ENCODE measurements around the gene IL1RAPL2. TPM values are rescaled to one million over a fixed set of nuclear protein-coding genes. Genes with fewer than 3 reads are reported as not detected.

Gene IL1RAPL2
- total RNA-seq, 1 experiment from 2014 or later = 1.6 TPM

DNA sequence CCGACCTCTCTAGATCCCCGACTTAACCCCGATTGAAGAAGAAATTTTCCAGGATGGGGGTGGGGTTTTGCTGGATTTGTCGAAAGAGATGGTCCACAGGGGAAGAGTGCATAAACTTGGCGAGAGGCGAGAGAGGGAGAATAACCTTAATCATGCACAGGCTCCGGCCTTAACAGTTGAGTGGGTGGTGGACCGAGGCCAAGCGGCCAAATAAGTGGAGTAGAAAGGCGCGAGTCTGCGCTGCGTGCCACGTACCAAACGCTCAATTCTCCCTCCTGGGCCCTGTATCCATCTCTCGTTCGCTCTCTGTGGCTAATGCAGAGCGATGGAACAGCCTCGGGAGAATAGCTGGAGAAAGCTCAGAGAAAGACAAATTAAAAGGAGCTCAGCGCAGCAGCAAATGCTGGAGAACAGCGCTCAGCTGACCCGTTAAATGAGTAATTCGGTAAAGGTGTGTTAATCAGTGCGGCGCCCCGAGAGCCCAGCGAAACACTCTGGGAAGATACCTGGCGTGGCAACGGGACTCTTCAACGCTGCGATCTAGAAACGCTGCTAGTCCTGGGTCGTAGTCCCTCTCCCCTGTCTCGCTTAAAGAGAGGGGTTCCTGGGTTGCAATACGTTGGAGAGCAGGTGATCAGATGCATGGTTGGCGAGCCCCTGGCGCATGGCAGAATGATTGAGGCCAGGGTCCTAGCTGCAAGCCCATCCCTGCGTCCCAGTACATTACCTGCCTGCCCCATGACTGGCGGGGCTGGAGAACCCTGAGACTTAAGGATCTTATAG lies 887 bp upstream of the IL1RAPL2 start:
- ChIA-PET CTCF (interaction anchor here (0.7 to 1.1 kb wide), 2 partner anchors 295 to 357 kb away, joined by 3 read pairs; no protein-coding TSS in a partner anchor), POLR2A (ENCODE audit: unreplicated experiment) (no interaction called here)
- no peaks in the 10 kb centered on the region for H3K4me1 ChIP-seq (replicated peaks; ENCODE audit: insufficient read depth)
- H3K4me2 ChIP-seq = peak overlapping the region; percentile 87
- H3K4me3 ChIP-seq = peak overlapping the region; percentile 77; the same call in 1 of the 2 replicates
- no peak for TF ChIP-seq CTCF (conservative IDR thresholded peaks at IDR 0.05)
- TF ChIP-seq EZH2 (IDR thresholded peaks at IDR 0.05; ENCODE audit: low read depth) = no peak
- no TSS peak for BruUV-seq (replicated peaks)
- no peaks in the 10 kb centered on the region for H3K9me2 ChIP-seq (ENCODE audit: insufficient read depth)
- H4K20me1 ChIP-seq (ENCODE audit: insufficient read depth) = no peaks in the 10 kb centered on the region
- no peak overlapping the region for H3K27ac ChIP-seq
- no peaks in the 10 kb centered on the region for H3K36me3 ChIP-seq (ENCODE audit: low read depth)
- DNase-seq = peak in 1 of 2 experiments; percentile 0
- 0 out of 2 replicates have a peak, but pooled peaks cover 3% of the 10 kb centered on the region for H3K79me2 ChIP-seq (ENCODE audit: low read depth)
- peak overlapping the region; percentile 94; the same call in 1 of the 2 replicates for H2AFZ ChIP-seq
- no peaks in the 10 kb centered on the region for H3K27me3 ChIP-seq (ENCODE audit: insufficient read depth, low read depth)
- H3K9me3 ChIP-seq (ENCODE audit: insufficient read depth, low read depth) = no peaks in the 10 kb centered on the region
- intact Hi-C loops (cut with micrococcal nuclease; ENCODE audit: unreplicated experiment) = loop anchor here (1.0 to 5.0 kb wide), 4 partner anchors 97 to 627 kb away; no protein-coding TSS in a partner anchor
- no peaks in the 10 kb centered on the region for H3F3A ChIP-seq (ENCODE audit: insufficient read depth, low read depth)

- Histone ChIP-seq H3K9me2 (ENCODE audit: insufficient read depth) (no peaks in the 10 kb centered on the region), H3K4me3 (peak overlapping the region; percentile 77), H3K27me3 (ENCODE audit: insufficient read depth, low read depth) (no peaks in the 10 kb centered on the region), H3K79me2 (ENCODE audit: low read depth) (0 out of 2 replicates have a peak, but pooled peaks cover 3% of the 10 kb centered on the region), H3K4me2 (peak overlapping the region; percentile 87), H4K20me1 (ENCODE audit: insufficient read depth) (no peaks in the 10 kb centered on the region), H3F3A (ENCODE audit: insufficient read depth, low read depth) (no peaks in the 10 kb centered on the region), H3K9me3 (ENCODE audit: insufficient read depth, low read depth) (no peaks in the 10 kb centered on the region), H3K27ac (no peak overlapping the region), H3K36me3 (ENCODE audit: low read depth) (no peaks in the 10 kb centered on the region), H2AFZ (peak overlapping the region; percentile 94), H3K4me1 (replicated peaks; ENCODE audit: insufficient read depth) (no peaks in the 10 kb centered on the region)
- CTCF ChIA-PET = no interaction called here
- TF ChIP-seq CTCF (conservative IDR thresholded peaks at IDR 0.05) = no peak
- no peak for TF ChIP-seq EZH2 (IDR thresholded peaks at IDR 0.05; ENCODE audit: low read depth)
- POLR2A ChIA-PET (ENCODE audit: unreplicated experiment) = no interaction called here
- DNase-seq = peak; percentile 7 to 35
- intact Hi-C loops (cut with micrococcal nuclease; ENCODE audit: unreplicated experiment) = loop anchor here (1.0 to 5.0 kb wide), 4 partner anchors 95 to 625 kb away; no protein-coding TSS in a partner anchor
- no TSS peak for BruUV-seq (replicated peaks)
Observed at GRCh38 chrX:104566681-104567501, 892 bp downstream of the IL1RAPL2 start.

- H3K4me1 ChIP-seq (replicated peaks; ENCODE audit: insufficient read depth) = no peaks in the 10 kb centered on the region
- ChIA-PET POLR2A (ENCODE audit: unreplicated experiment) (no interaction called here), CTCF (no interaction called here)
- TF ChIP-seq EZH2 (IDR thresholded peaks at IDR 0.05; ENCODE audit: low read depth) = no peak
- TF ChIP-seq CTCF (conservative IDR thresholded peaks at IDR 0.05) = no peak
- H3K27ac ChIP-seq = no peak overlapping the region
- H4K20me1 ChIP-seq (ENCODE audit: insufficient read depth) = no peaks in the 10 kb centered on the region
- H3F3A ChIP-seq (ENCODE audit: insufficient read depth, low read depth) = no peaks in the 10 kb centered on the region
- H3K79me2 ChIP-seq (ENCODE audit: low read depth) = 0 out of 2 replicates have a peak, but pooled peaks cover 3% of the 10 kb centered on the region
- no peak for DNase-seq
- H3K27me3 ChIP-seq (ENCODE audit: insufficient read depth, low read depth) = no peaks in the 10 kb centered on the region
- peak overlapping the region; percentile 77; the same call in 1 of the 2 replicates for H3K4me3 ChIP-seq
- no peaks in the 10 kb centered on the region for H3K9me3 ChIP-seq (ENCODE audit: insufficient read depth, low read depth)
- no peak overlapping the region for H2AFZ ChIP-seq
- intact Hi-C loops (cut with micrococcal nuclease; ENCODE audit: unreplicated experiment) = loop anchor here (5.0 kb wide), 3 partner anchors 95 to 625 kb away; no protein-coding TSS in a partner anchor
- no peaks in the 10 kb centered on the region for H3K9me2 ChIP-seq (ENCODE audit: insufficient read depth)
- no TSS peak for BruUV-seq (replicated peaks)
- peak overlapping the region; percentile 87 for H3K4me2 ChIP-seq
- no peaks in the 10 kb centered on the region for H3K36me3 ChIP-seq (ENCODE audit: low read depth)
Observed at GRCh38 chrX:104567506-104567905, 1.5 kb downstream of the IL1RAPL2 start.

Data from PC-9 (cell line).